HEK293 (cell line): ENCODE data around the gene WNT9B.

ENCODE experiments used
- FEZF1 ChIP-seq: fragments of 450-650 bp; formaldehyde crosslinking; IDR thresholded peaks from 2 replicates; pipeline ENCODE4 v1.5.1; 2016; ENCODE audit warnings: missing biosample characterization, missing genetic modification characterization
- KLF16 ChIP-seq: fragments of 450-650 bp; formaldehyde crosslinking; IDR thresholded peaks from 2 replicates; pipeline ENCODE4 v1.5.1; 2017; ENCODE audit warnings: missing biosample characterization, missing genetic modification characterization
- SP3 ChIP-seq: fragments of 450-650 bp; formaldehyde crosslinking; IDR thresholded peaks from 2 replicates; pipeline ENCODE4 v1.5.1; 2016; ENCODE audit warnings: missing biosample characterization, missing genetic modification characterization
- ZBTB8A ChIP-seq: fragments of 450-650 bp; formaldehyde crosslinking; IDR thresholded peaks from 2 replicates; pipeline ENCODE4 v1.5.1; 2016; ENCODE audit warnings: missing biosample characterization, missing genetic modification characterization
- ZNF146 ChIP-seq: fragments of 450-650 bp; formaldehyde crosslinking; IDR thresholded peaks from 2 replicates; pipeline ENCODE4 v1.5.1; 2016; ENCODE audit warnings: missing biosample characterization, missing genetic modification characterization
- ZNF292 ChIP-seq: fragments of 450-650 bp; formaldehyde crosslinking; IDR thresholded peaks from 2 replicates; pipeline ENCODE4 v1.5.1; 2016; ENCODE audit warnings: low read depth, missing biosample characterization, missing genetic modification characterization, borderline replicate concordance
- ZNF423 ChIP-seq: fragments of 450-650 bp; formaldehyde crosslinking; IDR thresholded peaks from 2 replicates; pipeline ENCODE4 v1.5.1; 2016; ENCODE audit warnings: missing biosample characterization, missing genetic modification characterization
- ZNF639 ChIP-seq: fragments of 450-650 bp; formaldehyde crosslinking; IDR thresholded peaks from 2 replicates; pipeline ENCODE4 v1.5.1; 2016; ENCODE audit warnings: missing biosample characterization, missing genetic modification characterization
- TF ChIP-seq, protein P1 (sequence below): fragments of 450-650 bp; formaldehyde crosslinking; IDR thresholded peaks from 2 replicates; pipeline ENCODE4 v1.5.1; 2016; ENCODE audit warnings: missing biosample characterization, missing genetic modification characterization
- TF ChIP-seq, protein P2 (sequence below): fragments of 450-650 bp; formaldehyde crosslinking; IDR thresholded peaks from 2 replicates; pipeline ENCODE4 v1.5.1; 2016; ENCODE audit warnings: missing biosample characterization, missing genetic modification characterization
- TF ChIP-seq, protein P3 (sequence below): fragments of 450-650 bp; formaldehyde crosslinking; IDR thresholded peaks from 2 replicates; pipeline ENCODE4 v1.5.1; 2016; ENCODE audit warnings: missing biosample characterization, missing genetic modification characterization, borderline replicate concordance

DNA sequence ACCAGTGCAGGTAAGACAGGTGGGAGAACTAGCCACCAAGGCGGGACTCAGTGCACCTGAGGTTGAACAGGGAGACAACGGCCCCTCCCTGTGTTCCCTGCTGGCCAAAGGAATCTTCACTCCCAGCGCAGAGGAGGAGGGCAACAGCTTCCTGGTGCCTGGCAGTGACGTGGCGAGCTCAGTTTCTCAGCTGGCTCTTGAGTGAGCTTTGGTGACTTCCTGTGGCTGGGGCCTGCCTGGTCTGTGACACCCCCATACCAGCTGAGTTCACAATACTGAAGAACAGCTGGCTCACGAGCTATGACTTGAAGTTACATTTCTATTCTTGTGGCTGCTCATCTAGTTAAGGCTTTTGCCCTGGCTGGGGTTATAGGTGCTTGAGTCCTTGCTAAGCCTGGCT lies 26.1 kb downstream of the WNT9B start:
- no peak for TF ChIP-seq ZNF639 (tag by site-specific recombination)
- TF ChIP-seq, protein P1, sequence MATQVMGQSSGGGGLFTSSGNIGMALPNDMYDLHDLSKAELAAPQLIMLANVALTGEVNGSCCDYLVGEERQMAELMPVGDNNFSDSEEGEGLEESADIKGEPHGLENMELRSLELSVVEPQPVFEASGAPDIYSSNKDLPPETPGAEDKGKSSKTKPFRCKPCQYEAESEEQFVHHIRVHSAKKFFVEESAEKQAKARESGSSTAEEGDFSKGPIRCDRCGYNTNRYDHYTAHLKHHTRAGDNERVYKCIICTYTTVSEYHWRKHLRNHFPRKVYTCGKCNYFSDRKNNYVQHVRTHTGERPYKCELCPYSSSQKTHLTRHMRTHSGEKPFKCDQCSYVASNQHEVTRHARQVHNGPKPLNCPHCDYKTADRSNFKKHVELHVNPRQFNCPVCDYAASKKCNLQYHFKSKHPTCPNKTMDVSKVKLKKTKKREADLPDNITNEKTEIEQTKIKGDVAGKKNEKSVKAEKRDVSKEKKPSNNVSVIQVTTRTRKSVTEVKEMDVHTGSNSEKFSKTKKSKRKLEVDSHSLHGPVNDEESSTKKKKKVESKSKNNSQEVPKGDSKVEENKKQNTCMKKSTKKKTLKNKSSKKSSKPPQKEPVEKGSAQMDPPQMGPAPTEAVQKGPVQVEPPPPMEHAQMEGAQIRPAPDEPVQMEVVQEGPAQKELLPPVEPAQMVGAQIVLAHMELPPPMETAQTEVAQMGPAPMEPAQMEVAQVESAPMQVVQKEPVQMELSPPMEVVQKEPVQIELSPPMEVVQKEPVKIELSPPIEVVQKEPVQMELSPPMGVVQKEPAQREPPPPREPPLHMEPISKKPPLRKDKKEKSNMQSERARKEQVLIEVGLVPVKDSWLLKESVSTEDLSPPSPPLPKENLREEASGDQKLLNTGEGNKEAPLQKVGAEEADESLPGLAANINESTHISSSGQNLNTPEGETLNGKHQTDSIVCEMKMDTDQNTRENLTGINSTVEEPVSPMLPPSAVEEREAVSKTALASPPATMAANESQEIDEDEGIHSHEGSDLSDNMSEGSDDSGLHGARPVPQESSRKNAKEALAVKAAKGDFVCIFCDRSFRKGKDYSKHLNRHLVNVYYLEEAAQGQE (tag by site-specific recombination), result no peak
- TF ChIP-seq, protein P2, sequence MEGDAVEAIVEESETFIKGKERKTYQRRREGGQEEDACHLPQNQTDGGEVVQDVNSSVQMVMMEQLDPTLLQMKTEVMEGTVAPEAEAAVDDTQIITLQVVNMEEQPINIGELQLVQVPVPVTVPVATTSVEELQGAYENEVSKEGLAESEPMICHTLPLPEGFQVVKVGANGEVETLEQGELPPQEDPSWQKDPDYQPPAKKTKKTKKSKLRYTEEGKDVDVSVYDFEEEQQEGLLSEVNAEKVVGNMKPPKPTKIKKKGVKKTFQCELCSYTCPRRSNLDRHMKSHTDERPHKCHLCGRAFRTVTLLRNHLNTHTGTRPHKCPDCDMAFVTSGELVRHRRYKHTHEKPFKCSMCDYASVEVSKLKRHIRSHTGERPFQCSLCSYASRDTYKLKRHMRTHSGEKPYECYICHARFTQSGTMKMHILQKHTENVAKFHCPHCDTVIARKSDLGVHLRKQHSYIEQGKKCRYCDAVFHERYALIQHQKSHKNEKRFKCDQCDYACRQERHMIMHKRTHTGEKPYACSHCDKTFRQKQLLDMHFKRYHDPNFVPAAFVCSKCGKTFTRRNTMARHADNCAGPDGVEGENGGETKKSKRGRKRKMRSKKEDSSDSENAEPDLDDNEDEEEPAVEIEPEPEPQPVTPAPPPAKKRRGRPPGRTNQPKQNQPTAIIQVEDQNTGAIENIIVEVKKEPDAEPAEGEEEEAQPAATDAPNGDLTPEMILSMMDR (tag by site-specific recombination), result no peak
- TF ChIP-seq, protein P3, sequence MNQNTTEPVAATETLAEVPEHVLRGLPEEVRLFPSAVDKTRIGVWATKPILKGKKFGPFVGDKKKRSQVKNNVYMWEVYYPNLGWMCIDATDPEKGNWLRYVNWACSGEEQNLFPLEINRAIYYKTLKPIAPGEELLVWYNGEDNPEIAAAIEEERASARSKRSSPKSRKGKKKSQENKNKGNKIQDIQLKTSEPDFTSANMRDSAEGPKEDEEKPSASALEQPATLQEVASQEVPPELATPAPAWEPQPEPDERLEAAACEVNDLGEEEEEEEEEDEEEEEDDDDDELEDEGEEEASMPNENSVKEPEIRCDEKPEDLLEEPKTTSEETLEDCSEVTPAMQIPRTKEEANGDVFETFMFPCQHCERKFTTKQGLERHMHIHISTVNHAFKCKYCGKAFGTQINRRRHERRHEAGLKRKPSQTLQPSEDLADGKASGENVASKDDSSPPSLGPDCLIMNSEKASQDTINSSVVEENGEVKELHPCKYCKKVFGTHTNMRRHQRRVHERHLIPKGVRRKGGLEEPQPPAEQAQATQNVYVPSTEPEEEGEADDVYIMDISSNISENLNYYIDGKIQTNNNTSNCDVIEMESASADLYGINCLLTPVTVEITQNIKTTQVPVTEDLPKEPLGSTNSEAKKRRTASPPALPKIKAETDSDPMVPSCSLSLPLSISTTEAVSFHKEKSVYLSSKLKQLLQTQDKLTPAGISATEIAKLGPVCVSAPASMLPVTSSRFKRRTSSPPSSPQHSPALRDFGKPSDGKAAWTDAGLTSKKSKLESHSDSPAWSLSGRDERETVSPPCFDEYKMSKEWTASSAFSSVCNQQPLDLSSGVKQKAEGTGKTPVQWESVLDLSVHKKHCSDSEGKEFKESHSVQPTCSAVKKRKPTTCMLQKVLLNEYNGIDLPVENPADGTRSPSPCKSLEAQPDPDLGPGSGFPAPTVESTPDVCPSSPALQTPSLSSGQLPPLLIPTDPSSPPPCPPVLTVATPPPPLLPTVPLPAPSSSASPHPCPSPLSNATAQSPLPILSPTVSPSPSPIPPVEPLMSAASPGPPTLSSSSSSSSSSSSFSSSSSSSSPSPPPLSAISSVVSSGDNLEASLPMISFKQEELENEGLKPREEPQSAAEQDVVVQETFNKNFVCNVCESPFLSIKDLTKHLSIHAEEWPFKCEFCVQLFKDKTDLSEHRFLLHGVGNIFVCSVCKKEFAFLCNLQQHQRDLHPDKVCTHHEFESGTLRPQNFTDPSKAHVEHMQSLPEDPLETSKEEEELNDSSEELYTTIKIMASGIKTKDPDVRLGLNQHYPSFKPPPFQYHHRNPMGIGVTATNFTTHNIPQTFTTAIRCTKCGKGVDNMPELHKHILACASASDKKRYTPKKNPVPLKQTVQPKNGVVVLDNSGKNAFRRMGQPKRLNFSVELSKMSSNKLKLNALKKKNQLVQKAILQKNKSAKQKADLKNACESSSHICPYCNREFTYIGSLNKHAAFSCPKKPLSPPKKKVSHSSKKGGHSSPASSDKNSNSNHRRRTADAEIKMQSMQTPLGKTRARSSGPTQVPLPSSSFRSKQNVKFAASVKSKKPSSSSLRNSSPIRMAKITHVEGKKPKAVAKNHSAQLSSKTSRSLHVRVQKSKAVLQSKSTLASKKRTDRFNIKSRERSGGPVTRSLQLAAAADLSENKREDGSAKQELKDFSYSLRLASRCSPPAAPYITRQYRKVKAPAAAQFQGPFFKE, result no peak
- TF ChIP-seq ZNF146 (tag by site-specific recombination), result no peak
- no peak for TF ChIP-seq ZBTB8A (tag by site-specific recombination)
- no peak for TF ChIP-seq ZNF292 (tag by site-specific recombination)
- no peak for TF ChIP-seq KLF16 (tag by site-specific recombination)
- no peak for TF ChIP-seq FEZF1
- TF ChIP-seq SP3, result no peak
- no peak for TF ChIP-seq ZNF423
